Pancreas (tissue), 10 donors: Measurements from ENCODE around the gene ZNF672. TPM values are rescaled to one million over a fixed set of nuclear protein-coding genes. Genes with fewer than 3 reads are reported as not detected.

Experiments
- ATAC-seq, 4 donors: fragments of 200-7000 bp; cut with Tn5 transposase; one replicate each; pipeline versions ENCODE4 v1.8.0 to v1.9.1; 2020; ENCODE audit warnings: mild to moderate bottlenecking in 4 of 4, moderate library complexity in 4 of 4
- DNase-seq, 6 donors: peaks; one replicate each; pipeline ENCODE4 v3.0.0-alpha.2; 2020
- FAIRE-seq: peaks from 2 replicates; lab custom pipeline; 2012; peaks lifted over from hg19 to GRCh38; lab: Jason Lieb, UNC
- H3K27ac ChIP-seq, 4 donors: fragments of 200-600 bp; sonication (generic); 1 replicate in 3 of 4; 2 replicates in 1 of 4; pipeline versions ENCODE4 v1.5.0 to v1.8.0; 2020
- H3K27me3 ChIP-seq, 4 donors: fragments of 200-600 bp; one replicate each; pipeline ENCODE4 v1.8.0; 2021
- H3K36me3 ChIP-seq, 3 donors: fragments of 200-600 bp; sonication (generic) in 1 of 3; one replicate each; pipeline versions ENCODE4 v1.5.0 to v1.8.0; 2020 to 2021
- H3K4me1 ChIP-seq, 3 donors: fragments of 200-600 bp; one replicate each; pipeline ENCODE4 v1.8.0; 2021
- H3K4me3 ChIP-seq, 4 donors: fragments of 200-600 bp; sonication (generic) in 2 of 4; one replicate each; pipeline versions ENCODE4 v1.5.0 to v1.8.0; 2020 to 2021
- H3K9me3 ChIP-seq, 4 donors: fragments of 200-600 bp; one replicate each; pipeline ENCODE4 v1.8.0; 2021
- WGBS, 2 donors: extraction: QIAGEN DNeasy Blood & Tissue Kit; methylation state at CpG; one replicate each; pipeline ENCODE4 v1.1.7; 2013; 5-methylcytosine and 5-hydroxymethylcytosine counted together
- intact Hi-C, 3 donors: fragments of 100-400 bp; cut with DNase I; formaldehyde crosslinking; loops; one replicate each; pipeline versions ENCODE4 v1.11.1 to v1.14.2; 2022
- polyA plus RNA-seq, 2 donors: library from polyadenylated mRNA; stranded (reverse); fragments of 200-250 nt; gene quantifications; one replicate each; pipeline ENCODE4 v1.2.3, GENCODE V29; 2013
- total RNA-seq, 6 donors: library from RNA; stranded (reverse); fragmentation: NEBNext Ultra II Directional in 4 of 6; extraction: Animal tissue kit (Norgen Biotek cat#: 25700) in 4 of 6; gene quantifications; one replicate each; pipeline versions ENCODE4 v1.2.1 to v1.2.4, GENCODE V29; 2021 to 2023
- TF ChIP-seq, protein P1 (sequence below), 4 donors: fragments of 200-600 bp; sonication (generic) in 3 of 4; IDR thresholded peaks; one replicate each; pipeline versions ENCODE4 v1.5.0 to v1.8.0; 2021; ENCODE audit warnings: antibody characterized with exemption in 4 of 4
- donor health status: healthy with polysubstance abuse.
- donor health status: DM: no; HTN: no; CAD: no; lungs with moderate emphysema.
- donor health status: DM: no; HTN: no; CAD: no.
- donor health status: control.
- donor health status: control.
- donor health status: Bipolar disorder and iron deficiency.
- donor health status: DM: yes; HTN: yes; CAD: no.
- donor health status: DM: no; HTN: no; CAD: no.
- donor health status: DM: no; HTN: no; CAD: no.
- donor health status: DM: yes; HTN: yes; CAD: no.

Gene ZNF672
- total and polyA plus RNA-seq, 8 donors: 9.7 to 22.6 (median 15.1) TPM

GRCh38 chr1:248890549-248891498, 52.8 kb downstream of the ZNF672 start:
- no peak for DNase-seq
- WGBS, 2 donors: 77 to 82% methylated on average over 9 of the region's 9 CpGs
- TF ChIP-seq, protein P1, sequence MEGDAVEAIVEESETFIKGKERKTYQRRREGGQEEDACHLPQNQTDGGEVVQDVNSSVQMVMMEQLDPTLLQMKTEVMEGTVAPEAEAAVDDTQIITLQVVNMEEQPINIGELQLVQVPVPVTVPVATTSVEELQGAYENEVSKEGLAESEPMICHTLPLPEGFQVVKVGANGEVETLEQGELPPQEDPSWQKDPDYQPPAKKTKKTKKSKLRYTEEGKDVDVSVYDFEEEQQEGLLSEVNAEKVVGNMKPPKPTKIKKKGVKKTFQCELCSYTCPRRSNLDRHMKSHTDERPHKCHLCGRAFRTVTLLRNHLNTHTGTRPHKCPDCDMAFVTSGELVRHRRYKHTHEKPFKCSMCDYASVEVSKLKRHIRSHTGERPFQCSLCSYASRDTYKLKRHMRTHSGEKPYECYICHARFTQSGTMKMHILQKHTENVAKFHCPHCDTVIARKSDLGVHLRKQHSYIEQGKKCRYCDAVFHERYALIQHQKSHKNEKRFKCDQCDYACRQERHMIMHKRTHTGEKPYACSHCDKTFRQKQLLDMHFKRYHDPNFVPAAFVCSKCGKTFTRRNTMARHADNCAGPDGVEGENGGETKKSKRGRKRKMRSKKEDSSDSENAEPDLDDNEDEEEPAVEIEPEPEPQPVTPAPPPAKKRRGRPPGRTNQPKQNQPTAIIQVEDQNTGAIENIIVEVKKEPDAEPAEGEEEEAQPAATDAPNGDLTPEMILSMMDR (IDR thresholded peaks at IDR 0.05): no peak
- FAIRE-seq: no peak
- intact Hi-C loops: no loop called here
- no peaks in the 10 kb centered on the region for H3K36me3 ChIP-seq
- H3K9me3 ChIP-seq: no peaks in the 10 kb centered on the region
- H3K27me3 ChIP-seq: no peaks in the 10 kb centered on the region
- no peak for ATAC-seq
- H3K4me1 ChIP-seq: no peaks in the 10 kb centered on the region
- no peak overlapping the region for H3K4me3 ChIP-seq
- no peak overlapping the region for H3K27ac ChIP-seq

GRCh38 chr1:248891758-248892157, 53.7 kb downstream of the ZNF672 start:
- intact Hi-C loops: no loop called here
- Histone ChIP-seq H3K27me3 (no peaks in the 10 kb centered on the region), H3K36me3 (no peaks in the 10 kb centered on the region), H3K27ac (no peak overlapping the region), H3K4me3 (no peak overlapping the region), H3K4me1 (no peaks in the 10 kb centered on the region), H3K9me3 (no peaks in the 10 kb centered on the region)
- ATAC-seq (no peak), DNase-seq (no peak), FAIRE-seq (no peak)
- TF ChIP-seq, protein P1 (IDR thresholded peaks at IDR 0.05): no peak
- 92 to 97% methylated on average over 2 of the region's 2 CpGs for WGBS, 2 donors

- FAIRE-seq: no peak
- no peak for DNase-seq
- no peaks in the 10 kb centered on the region for H3K4me1 ChIP-seq
- no peaks in the 10 kb centered on the region for H3K9me3 ChIP-seq
- no peak for ATAC-seq
- WGBS, 2 donors: 82 to 85% methylated on average over 1 of the region's 1 CpG
- no peak overlapping the region for H3K27ac ChIP-seq
- TF ChIP-seq, protein P1 (IDR thresholded peaks at IDR 0.05): no peak
- no peaks in the 10 kb centered on the region for H3K27me3 ChIP-seq
- intact Hi-C loops: no loop called here
- H3K4me3 ChIP-seq: no peak overlapping the region
- H3K36me3 ChIP-seq: no peaks in the 10 kb centered on the region
These were observed 54.6 kb downstream of the ZNF672 start for GRCh38 chr1:248892590-248892989.

- ATAC-seq (no peak), FAIRE-seq (no peak), DNase-seq (no peak)
- Histone ChIP-seq H3K4me1 (no peaks in the 10 kb centered on the region), H3K36me3 (no peaks in the 10 kb centered on the region), H3K27ac (no peak overlapping the region), H3K27me3 (peaks cover 0 to 10% (median 0%) of the 10 kb centered on the region in 4 donors), H3K4me3 (no peak overlapping the region), H3K9me3 (no peaks in the 10 kb centered on the region)
- TF ChIP-seq, protein P1 (IDR thresholded peaks at IDR 0.05): no peak
- intact Hi-C loops: no loop called here
These were observed 56.8 kb downstream of the ZNF672 start for GRCh38 chr1:248894837-248895236.
